Measurements from ENCODE around the gene SLC17A4.

Gene SLC17A4

GRCh38 chr6:25753079-25753478 lies 1.5 kb upstream of the SLC17A4 start:
- DNase-seq: no peak

- DNase-seq: no peak
Observed at GRCh38 chr6:25755483-25755882, 941 bp downstream of the SLC17A4 start.

GRCh38 chr6:25756382-25757363 lies 2.1 kb downstream of the SLC17A4 start:
- no peak for DNase-seq

- no peak for DNase-seq
Observed at GRCh38 chr6:25757936-25758642, 3.5 kb downstream of the SLC17A4 start.

GRCh38 chr6:25764611-25765010 lies 10.1 kb downstream of the SLC17A4 start:
- DNase-seq: no peak

GRCh38 chr6:25768566-25768965 lies 14.0 kb downstream of the SLC17A4 start:
- DNase-seq: no peak

GRCh38 chr6:25769983-25770382 lies 15.4 kb downstream of the SLC17A4 start:
- no peak for DNase-seq

GRCh38 chr6:25774120-25774715 lies 19.7 kb downstream of the SLC17A4 start:
- DNase-seq: peak; percentile 45

- no peak for DNase-seq
Observed at GRCh38 chr6:25777031-25777430, 22.5 kb downstream of the SLC17A4 start.

GRCh38 chr6:25777856-25778649 lies 23.5 kb downstream of the SLC17A4 start:
- no peak for DNase-seq

- no peak for DNase-seq
Observed at GRCh38 chr6:25781134-25781533, 26.6 kb downstream of the SLC17A4 start.

GRCh38 chr6:25787428-25787827 lies 32.9 kb downstream of the SLC17A4 start:
- no peak for DNase-seq

- no peak for DNase-seq
Observed at GRCh38 chr6:25788305-25788922, 33.9 kb downstream of the SLC17A4 start.

- no peak for DNase-seq
Observed at GRCh38 chr6:25789475-25789874, 34.9 kb downstream of the SLC17A4 start.

- DNase-seq: no peak
Observed at GRCh38 chr6:25792016-25792415, 37.5 kb downstream of the SLC17A4 start.

GRCh38 chr6:25793970-25794369 lies 39.4 kb downstream of the SLC17A4 start:
- no peak for DNase-seq

GRCh38 chr6:25794784-25795183 lies 40.2 kb downstream of the SLC17A4 start:
- DNase-seq: no peak

GRCh38 chr6:25801436-25801835 lies 46.9 kb downstream of the SLC17A4 start:
- DNase-seq: no peak

- no peak for DNase-seq
Observed at GRCh38 chr6:25804804-25805203, 50.3 kb downstream of the SLC17A4 start.

GRCh38 chr6:25815194-25815593 lies 60.7 kb downstream of the SLC17A4 start:
- DNase-seq: no peak

- no peak for DNase-seq
Observed at GRCh38 chr6:25816252-25816651, 61.7 kb downstream of the SLC17A4 start.

- no peak for DNase-seq
Observed at GRCh38 chr6:25821341-25821740, 66.8 kb downstream of the SLC17A4 start.

Measured in NCI-H2171 (cell line).